Small intestine (tissue), 7 donors: ENCODE data around the gene DAG1. TPM values are rescaled to one million over a fixed set of nuclear protein-coding genes. Genes with fewer than 3 reads are reported as not detected.

Experiments used
- DNase-seq, 2 donors: peaks; one replicate each; pipeline versions ENCODE4 v3.0.0 to v3.0.0-alpha.2; 2013
- FAIRE-seq: peaks from 2 replicates; lab custom pipeline; 2012; peaks lifted over from hg19 to GRCh38; lab: Jason Lieb, UNC
- H3K27ac ChIP-seq, 3 donors: one replicate each; pipeline ENCODE4 v1.5.1; 2013; ENCODE audit warnings: low read length in 2 of 3, mild to moderate bottlenecking in 2 of 3, control low read depth in 1 of 3, inconsistent platforms in 1 of 3, low read depth in 1 of 3, moderate library complexity in 1 of 3
- H3K27me3 ChIP-seq, 3 donors: one replicate each; pipeline ENCODE4 v1.6.1; 2013; ENCODE audit warnings: low read length in 3 of 3, inconsistent platforms in 1 of 3; ENCODE audit not compliant: control insufficient read depth in 3 of 3, insufficient read depth in 3 of 3
- H3K36me3 ChIP-seq, 3 donors: one replicate each; pipeline ENCODE4 v1.6.1; 2013; ENCODE audit warnings: low read length in 3 of 3, inconsistent platforms in 1 of 3, low read depth in 1 of 3, mild to moderate bottlenecking in 1 of 3, moderate library complexity in 1 of 3; ENCODE audit not compliant: control insufficient read depth in 3 of 3, insufficient read depth in 2 of 3
- H3K4me1 ChIP-seq, 3 donors: one replicate each; pipeline ENCODE4 v1.6.1; 2013; ENCODE audit warnings: low read length in 2 of 3, inconsistent platforms in 1 of 3, low read depth in 1 of 3, mild to moderate bottlenecking in 1 of 3, moderate library complexity in 1 of 3; ENCODE audit not compliant: control insufficient read depth in 3 of 3, insufficient read depth in 2 of 3
- H3K4me3 ChIP-seq, 3 donors: one replicate each; pipeline ENCODE4 v1.5.1; 2013; ENCODE audit warnings: low read length in 3 of 3, control low read depth in 1 of 3, inconsistent platforms in 1 of 3, low read depth in 1 of 3, mild to moderate bottlenecking in 1 of 3, moderate library complexity in 1 of 3
- H3K9me3 ChIP-seq, 2 donors: one replicate each; pipeline ENCODE4 v1.6.1; 2013; ENCODE audit warnings: low read depth in 1 of 2, low read length in 1 of 2; ENCODE audit not compliant: control insufficient read depth in 2 of 2, insufficient read depth in 1 of 2
- WGBS, 3 donors: extraction: QIAGEN DNeasy Blood & Tissue Kit; methylation state at CpG; one replicate each; pipeline ENCODE4 v1.1.7; 2013; 5-methylcytosine and 5-hydroxymethylcytosine counted together
- polyA plus RNA-seq, 4 donors: library from polyadenylated mRNA; stranded (reverse) in 3 of 4; unstranded in 1 of 4; fragments of 200-250 nt in 3 of 4; fragments of 120-200 nt in 1 of 4; gene quantifications; one replicate each; pipeline versions ENCODE4 v1.2.1 to v1.2.3, GENCODE V29; 2013
- donor health status: healthy with polysubstance abuse.
- donor health status: control.
- donor health status: control.
- donor health status: Bipolar disorder and iron deficiency.
- donor health status: healthy.

The DAG1 gene
- polyA plus RNA-seq, 4 donors, result 3.8 to 42.6 (median 23.8) TPM

- no peak for FAIRE-seq
Measured at GRCh38 chr3:49536875-49537533, 66.9 kb downstream of the DAG1 start.

GRCh38 chr3:49539659-49540560 is 69.8 kb downstream of the DAG1 start:
- H3K4me3 ChIP-seq, result peak overlapping the region; percentile 26 to 58 (median 48)
- H3K4me1 ChIP-seq, result peaks cover 0 to 7% (median 0%) of the 10 kb centered on the region in 3 donors
- DNase-seq, result peak; percentile 91 to 96
- H3K36me3 ChIP-seq, result peaks cover 0 to 11% (median 0%) of the 10 kb centered on the region in 3 donors
- no peaks in the 10 kb centered on the region for H3K9me3 ChIP-seq
- FAIRE-seq, result no peak
- H3K27ac ChIP-seq, result peak overlapping the region; percentile 5 to 75 (median 65)
- 0 to 1% (median 0%) methylated on average over 58 to 63 of the region's 63 CpGs for WGBS, 3 donors
- peaks cover 0 to 12% (median 0%) of the 10 kb centered on the region in 3 donors for H3K27me3 ChIP-seq

More at GRCh38 chr3:49536875-49537533, 66.9 kb downstream of the DAG1 start:
- DNase-seq, result no peak
- H3K9me3 ChIP-seq, result no peaks in the 10 kb centered on the region
- H3K4me3 ChIP-seq, result no peak overlapping the region
- no peak overlapping the region for H3K27ac ChIP-seq
- WGBS, 3 donors, result 78 to 89% (median 87%) methylated on average over 16 of the region's 16 CpGs
- H3K4me1 ChIP-seq, result peaks cover 0 to 7% (median 0%) of the 10 kb centered on the region in 3 donors
- H3K36me3 ChIP-seq, result peaks cover 4 to 34% (median 6%) of the 10 kb centered on the region in 3 donors
- no peaks in the 10 kb centered on the region for H3K27me3 ChIP-seq

DNA sequence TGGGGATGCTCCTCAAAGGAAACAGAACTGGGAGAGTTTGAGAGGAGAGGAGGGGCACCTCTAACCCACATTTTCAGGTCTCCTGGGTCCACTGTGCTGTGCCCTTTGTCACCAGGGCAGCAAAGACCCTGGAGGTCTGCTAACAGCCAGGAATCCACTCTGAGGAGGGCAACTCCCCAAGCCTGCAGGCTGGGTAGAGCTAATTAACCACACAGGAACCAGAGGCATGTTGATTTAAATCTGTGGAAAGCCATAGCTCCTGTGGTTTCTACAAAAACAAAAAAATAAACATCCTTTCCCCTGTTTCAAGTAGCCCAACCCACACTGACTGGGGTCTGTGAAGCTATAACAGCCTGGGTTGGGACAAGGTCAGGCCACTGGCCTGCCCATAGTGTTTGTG is 82.0 kb downstream of the DAG1 start:
- no peaks in the 10 kb centered on the region for H3K36me3 ChIP-seq
- H3K4me3 ChIP-seq, result no peak overlapping the region
- DNase-seq (no peak), FAIRE-seq (no peak)
- H3K27me3 ChIP-seq, result peaks cover 0 to 28% (median 4%) of the 10 kb centered on the region in 3 donors
- H3K4me1 ChIP-seq, result peaks cover 0 to 17% (median 2%) of the 10 kb centered on the region in 3 donors
- no peak overlapping the region for H3K27ac ChIP-seq
- no peaks in the 10 kb centered on the region for H3K9me3 ChIP-seq

GRCh38 chr3:49553324-49553691 is 83.2 kb downstream of the DAG1 start:
- peak overlapping the region in 1 of 3 donors; percentile 80 for H3K4me3 ChIP-seq
- FAIRE-seq (no peak), DNase-seq (no peak)
- no peaks in the 10 kb centered on the region for H3K9me3 ChIP-seq
- peaks cover 0 to 18% (median 4%) of the 10 kb centered on the region in 3 donors for H3K27me3 ChIP-seq
- no peaks in the 10 kb centered on the region for H3K36me3 ChIP-seq
- WGBS, 3 donors, result 50 to 61% (median 51%) methylated on average over 8 of the region's 8 CpGs
- H3K4me1 ChIP-seq, result peaks cover 0 to 17% (median 2%) of the 10 kb centered on the region in 3 donors
- H3K27ac ChIP-seq, result no peak overlapping the region

GRCh38 chr3:49553692-49554632 is 83.9 kb downstream of the DAG1 start, which contains the start of gene BSN:
Gene BSN (plus strand): TSS chr3:49554477. CDS start chr3:49554603, 126 bp downstream.
- DNase-seq (peak; percentile 56 to 95), FAIRE-seq (no peak)
- H3K9me3 ChIP-seq, result no peaks in the 10 kb centered on the region
- H3K27me3 ChIP-seq, result peaks cover 0 to 18% (median 4%) of the 10 kb centered on the region in 3 donors
- H3K36me3 ChIP-seq, result no peaks in the 10 kb centered on the region
- WGBS, 3 donors, result 3 to 5% (median 4%) methylated on average over 50 to 76 of the region's 76 CpGs
- H3K27ac ChIP-seq, result peak within 1 kb of the TSS in 2 of 3 donors; percentile 1 to 38
- peaks cover 0 to 17% (median 2%) of the 10 kb centered on the region in 3 donors for H3K4me1 ChIP-seq
- H3K4me3 ChIP-seq, result peak within 1 kb of the TSS; percentile 34 to 80 (median 65)

DNA sequence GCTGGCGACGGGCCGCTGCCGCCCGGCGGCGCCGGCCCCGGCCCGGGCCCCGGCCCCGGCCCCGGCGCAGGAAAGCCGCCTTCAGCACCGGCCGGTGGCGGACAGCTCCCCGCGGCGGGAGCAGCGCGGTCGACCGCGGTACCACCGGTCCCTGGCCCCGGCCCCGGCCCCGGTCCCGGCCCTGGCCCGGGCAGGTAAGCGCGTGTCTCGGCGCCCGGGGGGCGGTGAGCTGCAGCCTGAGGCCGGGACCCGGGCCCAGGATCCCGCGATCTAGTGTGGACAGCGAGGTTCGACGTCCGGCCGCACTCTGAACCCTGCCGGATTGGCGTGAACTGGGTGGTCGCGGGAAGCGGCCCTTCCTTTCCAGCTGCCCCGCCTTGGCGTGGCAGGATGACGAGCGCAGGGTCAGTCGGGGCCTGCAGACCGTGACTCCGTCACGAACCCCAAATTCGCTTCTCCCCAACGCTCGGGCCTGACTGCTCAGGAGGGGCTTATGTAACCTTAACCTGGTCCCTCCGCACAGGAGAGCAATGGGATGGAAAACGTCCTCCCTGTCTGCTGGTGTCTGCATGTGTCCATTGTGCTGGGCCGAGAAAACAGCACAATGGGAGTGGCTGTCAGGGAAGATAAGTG is 84.7 kb downstream of the DAG1 start:
- 1 to 5% (median 3%) methylated on average over 29 to 66 of the region's 66 CpGs for WGBS, 3 donors
- H3K9me3 ChIP-seq, result no peaks in the 10 kb centered on the region

DNA sequence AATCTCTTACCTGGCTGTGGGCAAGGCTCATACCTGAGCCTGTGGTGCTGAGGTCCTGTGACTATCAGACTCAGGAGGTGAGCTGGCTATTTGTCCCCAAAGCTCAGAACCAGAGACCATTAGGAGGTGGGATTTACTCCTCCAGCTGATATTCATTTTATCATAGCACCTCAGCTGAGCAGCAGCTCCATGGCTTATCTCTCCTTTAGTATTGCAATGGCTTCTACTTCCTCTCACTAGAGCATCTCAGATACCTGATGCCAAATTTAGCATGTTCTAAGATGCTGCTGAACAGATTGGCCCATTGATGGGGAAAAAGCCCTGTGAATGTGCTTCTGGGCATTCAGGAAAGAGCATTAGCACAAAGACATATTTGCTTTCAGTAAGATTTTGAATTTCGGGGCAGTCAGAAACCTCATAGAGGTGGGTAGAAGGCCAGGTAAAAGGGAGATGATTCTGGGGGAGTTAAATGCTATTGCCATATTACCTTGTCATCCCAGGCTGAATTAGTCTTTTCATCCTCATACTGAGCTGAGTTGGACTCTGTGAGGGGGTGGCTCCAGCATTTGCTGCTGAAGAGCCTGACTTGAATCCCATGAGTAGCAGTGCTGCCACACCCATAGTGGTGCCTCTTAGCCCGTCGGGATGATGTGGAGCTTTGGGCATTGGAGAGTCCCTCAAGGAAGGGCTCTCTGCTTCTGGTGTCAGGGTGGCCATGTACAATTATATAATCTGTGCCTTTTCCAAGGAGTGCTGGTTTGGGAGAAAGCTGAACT is 86.6 kb downstream of the DAG1 start:
- no peak for FAIRE-seq
- whole genome bisulfite sequencing, 3 donors, result 83 to 90% (median 84%) methylated on average over 3 of the region's 3 CpGs
- no peak overlapping the region for H3K4me3 ChIP-seq
- H3K27me3 ChIP-seq, result peaks cover 0 to 24% (median 4%) of the 10 kb centered on the region in 3 donors
- no peak overlapping the region for H3K27ac ChIP-seq
- no peak for DNase-seq
- no peaks in the 10 kb centered on the region for H3K9me3 ChIP-seq
- peaks cover 0 to 17% (median 2%) of the 10 kb centered on the region in 3 donors for H3K4me1 ChIP-seq
- no peaks in the 10 kb centered on the region for H3K36me3 ChIP-seq

More for the DNA sequence above, 84.7 kb downstream of the DAG1 start:
- Histone ChIP-seq H3K27me3 (peaks cover 0 to 18% (median 4%) of the 10 kb centered on the region in 3 donors), H3K4me1 (peaks cover 0 to 17% (median 2%) of the 10 kb centered on the region in 3 donors), H3K27ac (no peak overlapping the region), H3K4me3 (peak overlapping the region; percentile 34 to 65 (median 36)), H3K36me3 (no peaks in the 10 kb centered on the region)
- FAIRE-seq, result no peak
- peak; percentile 34 to 79 for DNase-seq
